Esophagus squamous epithelium (tissue), 5 donors: ENCODE measurements around the gene DCAKD. TPM values are rescaled to one million over a fixed set of nuclear protein-coding genes. Genes with fewer than 3 reads are reported as not detected.

Experiments used
- DNase-seq: peaks from one replicate; lab custom pipeline; 2025; lab: John Stamatoyannopoulos, UW
- H3K27ac ChIP-seq, 4 donors: fragments of 200-600 bp; sonication (generic); one replicate each; pipeline ENCODE4 v1.5.1; 2016 to 2019; ENCODE audit warnings: mild to moderate bottlenecking in 1 of 4
- H3K27me3 ChIP-seq, 4 donors: fragments of 200-600 bp; sonication (generic); 1 replicate in 3 of 4; 2 replicates in 1 of 4; pipeline versions ENCODE4 v1.5.1 to v1.6.0; 2017 to 2021; ENCODE audit warnings: antibody characterized with exemption in 1 of 4
- H3K36me3 ChIP-seq, 3 donors: fragments of 200-600 bp; sonication (generic); one replicate each; pipeline ENCODE4 v1.5.1; 2016 to 2019
- H3K4me1 ChIP-seq, 3 donors: fragments of 200-600 bp; sonication (generic); one replicate each; pipeline ENCODE4 v1.5.1; 2017 to 2019
- H3K4me3 ChIP-seq, 4 donors: fragments of 200-600 bp; sonication (generic); 1 replicate in 3 of 4; 2 replicates in 1 of 4; pipeline ENCODE4 v1.5.1; 2016 to 2019; ENCODE audit warnings: mild to moderate bottlenecking in 2 of 4, moderate library complexity in 1 of 4
- H3K9me3 ChIP-seq, 3 donors: fragments of 200-600 bp; sonication (generic); one replicate each; pipeline ENCODE4 v1.5.1; 2016 to 2019
- POLR2A ChIP-seq, 4 donors: fragments of 450-650 bp; IDR thresholded peaks; one replicate each; pipeline ENCODE4 v1.6.1; 2017; ENCODE audit warnings: antibody characterized with exemption in 4 of 4, mild to moderate bottlenecking in 4 of 4, moderate library complexity in 3 of 4
- WGBS, 2 donors: methylation state at CpG; one replicate each; pipeline ENCODE4 v1.1.5; 2018; 5-methylcytosine and 5-hydroxymethylcytosine counted together
- intact Hi-C: fragments of 100-400 bp; cut with DNase I; formaldehyde crosslinking; loops from one replicate; pipeline ENCODE4 v1.15.0; 2022
- small RNA-seq, 4 donors: library from RNA; depleted of rRNA; stranded (forward); fragments of <200 nt; gene quantifications; one replicate each; pipeline ENCODE3, GENCODE V24; 2016
- total RNA-seq, 4 donors: library from RNA; depleted of rRNA; stranded (reverse); fragments of >200 nt; gene quantifications; one replicate each; pipeline ENCODE4 v1.1.0, GENCODE V29; 2016
- TF ChIP-seq, protein P1 (sequence below), 6 experiments: fragments of 450-650 bp in 4 of 6; fragments of 200-600 bp in 2 of 6; sonication (generic) in 2 of 6; IDR thresholded peaks; one replicate each; pipeline ENCODE4 v1.5.1; 2016 to 2019; ENCODE audit warnings: antibody characterized with exemption in 6 of 6, mild to moderate bottlenecking in 4 of 6, moderate library complexity in 4 of 6
- donor health status: DM: yes; HTN: yes; CAD: no.

The DCAKD gene
- total RNA-seq, 4 donors from 2014 or later, result 23.8 to 44.1 (median 34.7) TPM

DNA sequence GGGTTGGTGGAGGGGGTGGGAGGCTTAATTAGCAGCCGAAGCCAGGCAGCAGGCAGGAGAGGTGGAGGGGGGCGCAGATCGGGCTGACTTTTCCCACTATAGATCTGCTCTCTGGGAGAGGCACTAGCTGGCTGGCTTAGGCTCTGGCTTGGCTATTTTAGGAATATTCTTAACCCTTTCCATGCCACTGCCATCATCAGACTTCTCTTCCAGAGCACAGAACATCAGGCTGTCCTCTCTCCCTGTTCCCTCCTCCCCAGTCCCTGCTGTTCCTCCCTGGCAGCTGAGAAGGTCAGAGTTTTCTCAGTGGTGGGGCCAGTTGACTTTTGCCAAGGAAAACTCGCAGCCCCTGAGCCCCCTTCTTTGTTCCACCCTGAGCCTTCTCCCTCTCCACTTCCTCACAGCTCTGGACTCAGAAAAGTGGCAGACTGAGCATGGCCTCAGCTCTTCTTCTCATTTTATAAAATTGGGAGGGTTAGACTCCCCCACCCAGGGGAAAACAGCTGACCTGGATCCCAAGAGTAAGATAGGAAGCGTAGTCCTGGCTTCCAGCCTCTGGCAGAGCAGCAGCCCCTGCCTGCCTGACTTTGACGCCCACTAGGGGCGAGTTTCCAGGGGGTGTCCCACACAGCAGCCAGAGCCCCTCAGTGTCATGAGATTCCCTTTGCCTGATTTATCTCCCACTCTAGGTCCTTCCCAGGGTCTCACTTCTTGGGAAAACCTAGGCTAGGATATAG is 73.5 kb downstream of the DCAKD start:
- Histone ChIP-seq H3K4me3 (no peak overlapping the region), H3K4me1 (peaks cover 0 to 53% (median 29%) of the 10 kb centered on the region in 3 donors), H3K36me3 (no peaks in the 10 kb centered on the region), H3K9me3 (no peaks in the 10 kb centered on the region), H3K27me3 (peaks cover 0 to 52% (median 0%) of the 10 kb centered on the region in 4 donors), H3K27ac (peak overlapping the region in 3 of 4 donors; percentile 40 to 81 (median 79))
- no peak for DNase-seq
- no peak for TF ChIP-seq POLR2A (IDR thresholded peaks at IDR 0.05)
- TF ChIP-seq, protein P1, sequence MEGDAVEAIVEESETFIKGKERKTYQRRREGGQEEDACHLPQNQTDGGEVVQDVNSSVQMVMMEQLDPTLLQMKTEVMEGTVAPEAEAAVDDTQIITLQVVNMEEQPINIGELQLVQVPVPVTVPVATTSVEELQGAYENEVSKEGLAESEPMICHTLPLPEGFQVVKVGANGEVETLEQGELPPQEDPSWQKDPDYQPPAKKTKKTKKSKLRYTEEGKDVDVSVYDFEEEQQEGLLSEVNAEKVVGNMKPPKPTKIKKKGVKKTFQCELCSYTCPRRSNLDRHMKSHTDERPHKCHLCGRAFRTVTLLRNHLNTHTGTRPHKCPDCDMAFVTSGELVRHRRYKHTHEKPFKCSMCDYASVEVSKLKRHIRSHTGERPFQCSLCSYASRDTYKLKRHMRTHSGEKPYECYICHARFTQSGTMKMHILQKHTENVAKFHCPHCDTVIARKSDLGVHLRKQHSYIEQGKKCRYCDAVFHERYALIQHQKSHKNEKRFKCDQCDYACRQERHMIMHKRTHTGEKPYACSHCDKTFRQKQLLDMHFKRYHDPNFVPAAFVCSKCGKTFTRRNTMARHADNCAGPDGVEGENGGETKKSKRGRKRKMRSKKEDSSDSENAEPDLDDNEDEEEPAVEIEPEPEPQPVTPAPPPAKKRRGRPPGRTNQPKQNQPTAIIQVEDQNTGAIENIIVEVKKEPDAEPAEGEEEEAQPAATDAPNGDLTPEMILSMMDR (IDR thresholded peaks at IDR 0.05), result no peak
- intact Hi-C loops, result no loop called here
- 22 to 55% methylated on average over 1 to 4 of the region's 7 CpGs for WGBS, 2 donors

DNA sequence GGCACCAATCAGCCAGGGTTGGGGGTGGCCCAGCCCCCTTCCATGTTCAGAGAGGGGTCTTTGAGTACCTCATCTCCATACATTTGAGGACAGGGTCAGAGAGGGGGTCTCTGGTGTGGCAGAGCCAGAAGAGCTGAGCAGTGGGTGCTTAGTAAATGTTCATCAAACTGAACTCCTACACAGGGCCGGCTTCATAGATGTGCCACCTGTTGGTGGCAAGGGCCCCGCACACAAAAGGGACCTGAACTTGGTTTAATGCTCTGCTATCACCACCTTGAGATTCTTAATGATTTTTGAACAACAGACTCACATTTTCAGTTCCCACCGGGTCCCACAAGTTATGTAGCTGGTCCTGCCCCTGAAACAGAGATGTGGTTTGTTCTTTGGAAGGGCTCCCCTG is 74.4 kb downstream of the DCAKD start:
- TF ChIP-seq POLR2A (IDR thresholded peaks at IDR 0.05), result no peak
- TF ChIP-seq, protein P1 (IDR thresholded peaks at IDR 0.05), result no peak
- intact Hi-C loops, result no loop called here
- Histone ChIP-seq H3K27ac (peak overlapping the region in 3 of 4 donors; percentile 39 to 79 (median 40)), H3K36me3 (no peaks in the 10 kb centered on the region), H3K4me3 (no peak overlapping the region), H3K27me3 (peaks cover 0 to 52% (median 0%) of the 10 kb centered on the region in 4 donors), H3K9me3 (no peaks in the 10 kb centered on the region), H3K4me1 (peaks cover 0 to 53% (median 31%) of the 10 kb centered on the region in 3 donors)
- WGBS, 2 donors, result 76 to 79% methylated on average over 2 to 3 of the region's 3 CpGs
- DNase-seq, result no peak

DNA sequence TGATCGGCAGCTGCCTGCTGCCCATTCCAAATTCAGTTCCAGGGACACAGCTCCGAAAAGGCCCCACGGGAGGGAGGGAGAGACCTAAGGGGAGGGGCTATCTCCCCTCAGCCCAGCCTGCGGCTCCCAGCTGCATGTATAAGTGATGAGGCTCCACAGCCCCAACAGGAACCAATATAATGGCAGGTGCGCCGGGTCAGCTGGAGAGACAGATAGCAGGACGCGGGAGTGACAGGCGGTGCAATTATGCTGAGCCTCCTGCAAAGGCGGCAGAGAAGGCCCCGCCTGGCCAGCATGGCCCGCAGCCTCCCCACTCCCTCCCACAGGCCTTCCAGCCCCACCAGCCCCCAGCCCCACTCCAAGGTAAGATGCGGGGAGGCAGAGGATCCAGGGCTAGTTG is 75.2 kb downstream of the DCAKD start:
- Histone ChIP-seq H3K9me3 (no peaks in the 10 kb centered on the region), H3K36me3 (no peaks in the 10 kb centered on the region), H3K4me3 (no peak overlapping the region), H3K27ac (no peak overlapping the region), H3K27me3 (peaks cover 0 to 53% (median 0%) of the 10 kb centered on the region in 4 donors), H3K4me1 (peaks cover 0 to 45% (median 34%) of the 10 kb centered on the region in 3 donors)
- intact Hi-C loops, result no loop called here
- DNase-seq, result no peak
- no peak for TF ChIP-seq POLR2A (IDR thresholded peaks at IDR 0.05)
- TF ChIP-seq, protein P1 (IDR thresholded peaks at IDR 0.05), result no peak
- 60 to 87% methylated on average over 1 to 3 of the region's 13 CpGs for WGBS, 2 donors

Small RNA genes lying within 50 kb of the gene (small RNA-seq; reads per million reads assigned to genes)
- 0 reads per million in 4 donors for gene AC015936.2
- gene RF00019, result 0 reads per million in 4 donors

Other genes with a start within 250 kb of the DCAKD start
- gene GJC1, start 221.3 kb downstream of the DCAKD start, total RNA-seq, result 1 to 10 TPM; 1.2 to 5.9 (median 1.6) TPM
- 1 to 10 TPM in 3 of 4 donors, not detected in 1; 1.5 to 5.5 (median 2.3) TPM for gene HIGD1B, start 203.7 kb downstream of the DCAKD start, total RNA-seq
- 10 to 100 TPM; 53.4 to 85.7 (median 59.8) TPM for gene EFTUD2, start 152.2 kb downstream of the DCAKD start, total RNA-seq
- not detected for gene GFAP, start 136.1 kb downstream of the DCAKD start, total RNA-seq
- 10 to 100 TPM in 1 of 4 donors, 1 to 10 TPM in 3; 3.3 to 11.1 (median 4.8) TPM for gene KIF18B, start 103.9 kb downstream of the DCAKD start, total RNA-seq
- gene C1QL1, start 83.3 kb downstream of the DCAKD start, total RNA-seq, result 1 to 10 TPM in 1 of 4 donors, under 1 TPM in 2, not detected in 1; 0.35 to 2.3 (median 0.70) TPM
- 10 to 100 TPM; 54.6 to 66.2 (median 57.8) TPM for gene NMT1, start 9.7 kb upstream of the DCAKD start, total RNA-seq
- gene PLCD3, start 80.9 kb upstream of the DCAKD start, total RNA-seq, result 100 to 1,000 TPM in 1 of 4 donors, 10 to 100 TPM in 3; 16.3 to 105 (median 20.5) TPM
- gene ACBD4, start 84.1 kb upstream of the DCAKD start, total RNA-seq, result 1 to 10 TPM; 1.7 to 6.9 (median 4.5) TPM
- gene HEXIM1, start 96.8 kb upstream of the DCAKD start, total RNA-seq, result 10 to 100 TPM; 19.8 to 28.4 (median 25.3) TPM
- 1 to 10 TPM; 1.7 to 9.0 (median 4.9) TPM for gene HEXIM2, start 110.2 kb upstream of the DCAKD start, total RNA-seq
- gene FMNL1, start 170.3 kb upstream of the DCAKD start, total RNA-seq, result 10 to 100 TPM in 2 of 4 donors, 1 to 10 TPM in 2; 3.5 to 16.8 (median 6.9) TPM
- gene SPATA32, start 210.5 kb upstream of the DCAKD start, total RNA-seq, result not detected